GM12872 (cell line): ENCODE results near the gene PRAMEF27.
"Not testable (repeated sequence)": the region's sequence is repeated elsewhere in the genome, so short reads cannot be mapped to it uniquely, and the experiment has no call there.

ENCODE experiments used
- TF ChIP-seq, protein P1 (sequence below): IDR thresholded peaks from 3 replicates; pipeline ENCODE4 v1.5.1; 2011; ENCODE audit warnings: low read depth, mild to moderate bottlenecking, low read length, moderate library complexity; ENCODE audit not compliant: insufficient read depth

PRAMEF27 gene

DNA sequence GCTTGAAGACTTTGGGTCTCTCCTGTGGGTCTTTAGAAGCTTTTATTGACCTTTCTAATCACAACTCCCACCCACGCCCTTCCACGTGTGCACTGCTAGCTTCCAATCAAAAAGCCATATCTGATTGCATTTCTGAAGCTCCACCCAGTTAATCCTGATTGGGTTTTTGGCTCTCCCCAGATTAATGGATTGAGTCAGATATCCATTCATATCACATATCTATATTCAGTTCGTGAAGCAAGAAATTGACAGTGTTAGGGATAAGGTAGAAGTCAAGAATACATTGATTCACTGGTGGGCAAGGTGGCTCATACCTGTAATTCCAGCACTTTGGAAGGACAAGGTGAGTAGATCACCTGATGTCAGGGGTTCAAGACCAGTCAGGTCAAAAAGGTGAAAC, at the start of gene PRAMEF27:
TSS of gene PRAMEF27 (minus strand) at position 101 of the 400 bp plus-strand sequence. CDS start 2,916 bp downstream, outside the sequence.
- TF ChIP-seq, protein P1, sequence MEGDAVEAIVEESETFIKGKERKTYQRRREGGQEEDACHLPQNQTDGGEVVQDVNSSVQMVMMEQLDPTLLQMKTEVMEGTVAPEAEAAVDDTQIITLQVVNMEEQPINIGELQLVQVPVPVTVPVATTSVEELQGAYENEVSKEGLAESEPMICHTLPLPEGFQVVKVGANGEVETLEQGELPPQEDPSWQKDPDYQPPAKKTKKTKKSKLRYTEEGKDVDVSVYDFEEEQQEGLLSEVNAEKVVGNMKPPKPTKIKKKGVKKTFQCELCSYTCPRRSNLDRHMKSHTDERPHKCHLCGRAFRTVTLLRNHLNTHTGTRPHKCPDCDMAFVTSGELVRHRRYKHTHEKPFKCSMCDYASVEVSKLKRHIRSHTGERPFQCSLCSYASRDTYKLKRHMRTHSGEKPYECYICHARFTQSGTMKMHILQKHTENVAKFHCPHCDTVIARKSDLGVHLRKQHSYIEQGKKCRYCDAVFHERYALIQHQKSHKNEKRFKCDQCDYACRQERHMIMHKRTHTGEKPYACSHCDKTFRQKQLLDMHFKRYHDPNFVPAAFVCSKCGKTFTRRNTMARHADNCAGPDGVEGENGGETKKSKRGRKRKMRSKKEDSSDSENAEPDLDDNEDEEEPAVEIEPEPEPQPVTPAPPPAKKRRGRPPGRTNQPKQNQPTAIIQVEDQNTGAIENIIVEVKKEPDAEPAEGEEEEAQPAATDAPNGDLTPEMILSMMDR, result not testable (repeated sequence)

DNA sequence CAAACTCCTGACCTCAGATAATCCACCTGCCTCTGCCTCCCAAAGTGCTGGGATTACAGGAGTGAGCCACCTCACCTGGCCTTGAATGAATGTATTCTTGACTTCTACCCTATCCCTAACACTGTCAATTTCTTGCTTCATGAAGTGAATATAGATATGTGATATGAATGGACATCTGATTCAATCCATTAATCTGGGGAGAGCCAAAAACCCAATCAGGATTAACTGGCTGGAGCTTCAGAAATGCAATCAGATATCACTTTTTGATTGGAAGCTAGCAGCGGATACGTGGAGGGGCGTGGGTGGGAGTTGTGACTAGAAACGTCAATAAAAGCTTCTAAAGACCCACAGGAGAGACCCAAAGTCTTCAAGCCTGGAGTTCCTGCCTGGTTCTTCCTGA, 14.1 kb upstream of the PRAMEF27 start, which contains the start of gene PRAMEF25:
TSS of gene PRAMEF25 (plus strand) at position 301 of the 400 bp plus-strand sequence. CDS start 2,920 bp downstream, outside the sequence.
- TF ChIP-seq, protein P1, result not testable (repeated sequence)
